ENCODE data around the gene ZNF865.

ZNF865 gene

GRCh38 chr19:55658846-55659459 is 53.5 kb downstream of the ZNF865 start:
- H3K4me3 ChIP-seq (replicated peaks in 1 of 2; ENCODE audit: low read depth in 2 of 2, low read length in 2 of 2): no peak overlapping the region
- no peak for TF ChIP-seq CTCF (IDR thresholded peaks at IDR 0.05; ENCODE audit: low read depth, low read length)

GRCh38 chr19:55659822-55660221 is 54.4 kb downstream of the ZNF865 start:
- H3K4me3 ChIP-seq (replicated peaks in 1 of 2; ENCODE audit: low read depth in 2 of 2, low read length in 2 of 2): no peak overlapping the region
- no peak for DNase-seq (ENCODE audit: low read depth in 2 of 2)
- TF ChIP-seq CTCF (IDR thresholded peaks at IDR 0.05; ENCODE audit: low read depth, low read length): no peak

More at GRCh38 chr19:55658846-55659459, 53.5 kb downstream of the ZNF865 start:
- no peak for DNase-seq (ENCODE audit: low read depth in 2 of 2)

GRCh38 chr19:55660404-55660803 is 55.0 kb downstream of the ZNF865 start:
- no peak for TF ChIP-seq CTCF (IDR thresholded peaks at IDR 0.05; ENCODE audit: low read depth, low read length)
- no peak overlapping the region for H3K4me3 ChIP-seq (replicated peaks in 1 of 2; ENCODE audit: low read depth in 2 of 2, low read length in 2 of 2)
- DNase-seq (ENCODE audit: low read depth in 2 of 2): no peak

- H3K4me3 ChIP-seq (replicated peaks in 1 of 2; ENCODE audit: low read depth in 2 of 2, low read length in 2 of 2): no peak overlapping the region
- no peak for TF ChIP-seq CTCF (IDR thresholded peaks at IDR 0.05; ENCODE audit: low read depth, low read length)
- DNase-seq (ENCODE audit: low read depth in 2 of 2): no peak
Measured at GRCh38 chr19:55660991-55661390, 55.5 kb downstream of the ZNF865 start.

- no peak overlapping the region for H3K4me3 ChIP-seq (replicated peaks in 1 of 2; ENCODE audit: low read depth in 2 of 2, low read length in 2 of 2)
- no peak for TF ChIP-seq CTCF (IDR thresholded peaks at IDR 0.05; ENCODE audit: low read depth, low read length)
- DNase-seq (ENCODE audit: low read depth in 2 of 2): no peak
Measured at GRCh38 chr19:55661826-55662225, 56.4 kb downstream of the ZNF865 start.

GRCh38 chr19:55663846-55664536 is 58.5 kb downstream of the ZNF865 start:
- TF ChIP-seq CTCF (IDR thresholded peaks at IDR 0.05; ENCODE audit: low read depth, low read length): no peak
- no peak for DNase-seq (ENCODE audit: low read depth in 2 of 2)
- no peak overlapping the region for H3K4me3 ChIP-seq (replicated peaks in 1 of 2; ENCODE audit: low read depth in 2 of 2, low read length in 2 of 2)
